Heart left ventricle (tissue), 13 donors: ENCODE measurements around the gene PDZD8.

Experiments used
- POLR2A ChIP-seq, 2 donors: fragments of 450-650 bp; IDR thresholded peaks; one replicate each; pipeline ENCODE4 v1.6.1; 2017; ENCODE audit warnings: antibody characterized with exemption in 2 of 2, mild to moderate bottlenecking in 2 of 2, moderate library complexity in 2 of 2
- TF ChIP-seq, protein P1 (sequence below), 12 donors: fragments of 200-600 bp; sonication (generic) in 4 of 12; IDR thresholded peaks; one replicate each; pipeline versions ENCODE4 v1.5.0 to v1.8.0; 2018 to 2022; ENCODE audit warnings: antibody characterized with exemption in 12 of 12, mild to moderate bottlenecking in 5 of 12
- donor health status: ischemic (EF 13 %, LVEDD 7.1; RV severe dilation, severe dysfunction).
- donor health status: DM: no; HTN: yes; CAD: no.
- donor health status: DM: no; HTN: no; CAD: no.
- donor health status: ischemic (EF 25% LVEDD 6.9; RV normal size, moderate dysfunction).
- donor health status: ischemic (EF 25% LVEDD 5.7; RV mildly dilated, moderate dysfunction).
- donor health status: ischemic (EF 35%, LVEDD 5.7; RV mildly dilated, moderate dysfunction).
- donor health status: nonischemic (EF 11% LVEDD 7.7; RV severe dilation, severe dysfunction).
- donor health status: DM: yes; HTN: yes; CAD: no.
- donor health status: PGD.
- donor health status: ischemic (EF 29% LVEDD 5.4; RV normal size, mild dysfunction).
- donor health status: nonischemic (EF 23%, LVEDD 6.1; RV moderate dilation, normal function).

DNA sequence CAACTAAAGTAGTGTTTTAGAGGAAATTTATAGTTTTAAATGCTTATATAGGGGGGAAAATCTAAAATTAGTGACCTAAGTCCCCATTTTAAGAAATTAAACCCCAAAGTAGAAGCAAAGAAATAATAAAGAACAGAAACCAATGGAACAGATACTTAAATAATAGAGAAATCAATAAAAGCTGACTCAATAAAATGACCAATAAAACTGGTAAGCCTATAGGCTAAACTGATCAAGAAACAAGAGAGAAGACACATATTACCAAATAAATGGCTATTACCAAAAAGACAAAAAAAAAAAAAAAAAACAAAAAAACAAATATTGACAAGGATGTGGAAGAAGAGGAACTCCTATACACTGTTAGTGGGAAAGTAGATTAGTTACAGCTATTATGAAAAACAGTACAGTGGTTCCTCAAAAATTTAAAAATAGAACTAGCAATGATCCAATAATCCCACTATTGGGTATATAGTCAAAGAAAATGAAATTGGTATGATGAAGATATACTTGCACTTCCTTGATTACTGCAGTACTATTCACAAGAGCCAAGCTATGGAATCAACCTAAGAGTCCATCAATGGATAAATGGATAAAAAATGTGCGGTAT is 81.1 kb downstream of the PDZD8 start:
- no peak for TF ChIP-seq POLR2A (IDR thresholded peaks at IDR 0.05)
- TF ChIP-seq, protein P1, sequence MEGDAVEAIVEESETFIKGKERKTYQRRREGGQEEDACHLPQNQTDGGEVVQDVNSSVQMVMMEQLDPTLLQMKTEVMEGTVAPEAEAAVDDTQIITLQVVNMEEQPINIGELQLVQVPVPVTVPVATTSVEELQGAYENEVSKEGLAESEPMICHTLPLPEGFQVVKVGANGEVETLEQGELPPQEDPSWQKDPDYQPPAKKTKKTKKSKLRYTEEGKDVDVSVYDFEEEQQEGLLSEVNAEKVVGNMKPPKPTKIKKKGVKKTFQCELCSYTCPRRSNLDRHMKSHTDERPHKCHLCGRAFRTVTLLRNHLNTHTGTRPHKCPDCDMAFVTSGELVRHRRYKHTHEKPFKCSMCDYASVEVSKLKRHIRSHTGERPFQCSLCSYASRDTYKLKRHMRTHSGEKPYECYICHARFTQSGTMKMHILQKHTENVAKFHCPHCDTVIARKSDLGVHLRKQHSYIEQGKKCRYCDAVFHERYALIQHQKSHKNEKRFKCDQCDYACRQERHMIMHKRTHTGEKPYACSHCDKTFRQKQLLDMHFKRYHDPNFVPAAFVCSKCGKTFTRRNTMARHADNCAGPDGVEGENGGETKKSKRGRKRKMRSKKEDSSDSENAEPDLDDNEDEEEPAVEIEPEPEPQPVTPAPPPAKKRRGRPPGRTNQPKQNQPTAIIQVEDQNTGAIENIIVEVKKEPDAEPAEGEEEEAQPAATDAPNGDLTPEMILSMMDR (IDR thresholded peaks at IDR 0.05): no peak
